Urinary bladder (tissue), 4 donors: ENCODE measurements around the gene TOM1. TPM values are rescaled to one million over a fixed set of nuclear protein-coding genes. Genes with fewer than 3 reads are reported as not detected.
"Not testable (repeated sequence)": the region's sequence is repeated elsewhere in the genome, so short reads cannot be mapped to it uniquely, and the experiment has no call there.

Experiments
- DNase-seq: peaks from one replicate; pipeline ENCODE4 v3.0.0-alpha.2; 2015; ENCODE audit errors: extremely low spot score
- H3K27ac ChIP-seq: one replicate; pipeline ENCODE4 v1.5.1; 2013; ENCODE audit warnings: low read depth, mild to moderate bottlenecking, moderate library complexity
- H3K36me3 ChIP-seq: one replicate; pipeline ENCODE4 v1.6.1; 2013; ENCODE audit warnings: mild to moderate bottlenecking, moderate library complexity; ENCODE audit not compliant: insufficient read depth
- H3K4me1 ChIP-seq: one replicate; pipeline ENCODE4 v1.6.1; 2013; ENCODE audit warnings: mild to moderate bottlenecking, moderate library complexity; ENCODE audit not compliant: insufficient read depth
- H3K4me3 ChIP-seq: one replicate; pipeline ENCODE4 v1.5.1; 2013; ENCODE audit warnings: low read depth, low read length
- WGBS: extraction: QIAGEN DNeasy Blood & Tissue Kit; methylation state at CpG from one replicate; pipeline ENCODE4 v1.1.7; 2013; 5-methylcytosine and 5-hydroxymethylcytosine counted together
- polyA plus RNA-seq: library from polyadenylated mRNA; stranded (reverse); fragments of 200-250 nt; gene quantifications from one replicate; pipeline ENCODE4 v1.2.3, GENCODE V29; 2013
- total RNA-seq: library from RNA; depleted of rRNA; stranded (reverse); fragments of >200 nt; gene quantifications from one replicate; pipeline ENCODE4 v1.2.3, GENCODE V29; 2014
- donor health status: healthy with polysubstance abuse.
- donor health status: healthy.

The TOM1 gene
- total and polyA plus RNA-seq, 2 donors: 15.0 to 35.3 TPM

DNA sequence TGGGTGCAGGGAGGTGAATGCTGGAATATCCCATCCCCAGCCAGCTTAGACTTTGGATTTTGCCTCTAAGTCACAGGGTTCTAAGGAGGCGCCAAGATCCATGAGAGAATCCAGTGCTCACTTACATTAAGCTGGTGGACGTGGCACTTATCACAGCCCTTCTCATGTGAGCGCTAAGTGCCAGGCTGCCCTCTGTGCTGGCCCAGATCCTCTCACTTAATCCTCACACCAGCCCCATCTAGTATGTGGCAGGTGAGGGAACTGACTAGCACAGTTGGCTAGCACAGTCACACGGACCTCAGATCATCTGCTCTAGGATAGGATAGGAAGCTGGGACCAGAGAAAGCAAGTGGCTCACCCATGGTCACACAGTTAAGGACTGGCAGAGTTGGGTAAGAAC lies 84.8 kb downstream of the TOM1 start:
- DNase-seq: no peak
- 87% methylated on average over 4 of the region's 4 CpGs for WGBS
- H3K27ac ChIP-seq: no peak overlapping the region
- H3K4me3 ChIP-seq: no peak overlapping the region
- no peaks in the 10 kb centered on the region for H3K36me3 ChIP-seq
- no peaks in the 10 kb centered on the region for H3K4me1 ChIP-seq

DNA sequence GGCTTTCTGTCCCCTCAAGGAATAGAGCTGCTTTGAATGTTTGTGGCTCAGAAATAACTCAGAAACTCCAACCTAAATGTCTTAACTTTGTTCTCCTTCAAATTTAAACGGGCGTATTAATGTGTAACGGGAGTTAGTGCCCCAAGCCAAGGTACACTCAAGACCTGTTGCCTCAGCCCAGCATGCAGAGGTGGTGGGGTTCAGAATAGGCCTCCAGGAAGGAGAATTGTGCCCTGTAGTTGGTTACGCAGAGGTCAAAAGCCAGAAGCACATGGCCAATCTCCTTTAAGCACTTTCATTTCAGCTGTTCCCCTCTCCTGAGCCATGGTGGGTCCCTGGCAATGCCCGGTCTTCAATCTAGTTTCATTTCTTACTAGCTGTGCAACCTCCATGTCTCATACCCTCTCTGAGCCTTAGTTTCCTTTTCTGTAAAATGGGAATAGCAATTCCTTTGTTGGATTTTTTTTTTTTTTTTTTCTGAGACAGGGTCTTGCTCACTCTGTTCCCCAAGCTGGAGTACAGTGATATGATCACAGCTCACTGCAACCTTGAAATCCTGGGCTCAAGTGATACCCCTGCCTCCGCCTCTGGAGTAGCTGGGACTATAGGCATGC lies 85.4 kb downstream of the TOM1 start:
- DNase-seq: no peak

DNA sequence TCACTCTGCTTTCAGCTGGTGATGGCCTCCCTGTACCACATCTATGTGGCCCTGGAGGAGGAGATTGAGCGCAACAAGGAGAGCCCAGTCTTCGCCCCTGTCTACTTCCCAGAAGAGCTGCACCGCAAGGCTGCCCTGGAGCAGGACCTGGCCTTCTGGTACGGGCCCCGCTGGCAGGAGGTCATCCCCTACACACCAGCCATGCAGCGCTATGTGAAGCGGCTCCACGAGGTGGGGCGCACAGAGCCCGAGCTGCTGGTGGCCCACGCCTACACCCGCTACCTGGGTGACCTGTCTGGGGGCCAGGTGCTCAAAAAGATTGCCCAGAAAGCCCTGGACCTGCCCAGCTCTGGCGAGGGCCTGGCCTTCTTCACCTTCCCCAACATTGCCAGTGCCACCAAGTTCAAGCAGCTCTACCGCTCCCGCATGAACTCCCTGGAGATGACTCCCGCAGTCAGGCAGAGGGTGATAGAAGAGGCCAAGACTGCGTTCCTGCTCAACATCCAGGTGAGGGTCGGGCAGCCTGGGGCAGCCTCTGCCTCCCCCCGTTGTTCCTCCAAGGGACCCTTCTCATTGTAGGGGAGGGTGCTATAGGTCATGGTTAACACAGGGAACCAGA lies 87.1 kb downstream of the TOM1 start:
- DNase-seq: no peak
- Histone ChIP-seq H3K4me3 (no peak overlapping the region), H3K27ac (no peak overlapping the region), H3K4me1 (no peaks in the 10 kb centered on the region), H3K36me3 (no peaks in the 10 kb centered on the region)
- 95% methylated on average over 19 of the region's 19 CpGs for WGBS

More for the DNA sequence above, 85.4 kb downstream of the TOM1 start:
- WGBS: 75% methylated on average over 6 of the region's 6 CpGs
- Histone ChIP-seq H3K4me3 (no peak overlapping the region), H3K36me3 (no peaks in the 10 kb centered on the region), H3K27ac (no peak overlapping the region), H3K4me1 (no peaks in the 10 kb centered on the region)

DNA sequence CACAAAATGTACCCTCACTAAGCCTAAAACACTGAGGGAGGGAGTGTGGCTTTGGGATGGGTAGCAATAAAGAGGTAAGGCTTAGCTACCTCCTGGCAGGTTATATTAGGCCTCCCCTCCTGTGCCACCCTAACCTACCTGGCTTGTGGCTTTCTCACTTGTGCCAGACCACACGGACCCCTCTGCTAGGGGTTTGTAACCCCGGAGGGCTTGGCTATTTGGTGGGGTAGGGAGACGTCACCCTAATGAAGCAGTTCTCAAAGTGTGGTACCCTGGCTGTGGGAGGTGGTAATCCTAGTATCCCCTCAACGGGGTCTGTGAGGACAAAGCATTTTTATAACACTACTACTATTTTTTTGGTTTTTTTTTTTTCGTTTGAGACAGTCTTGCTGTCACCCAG lies 91.2 kb downstream of the TOM1 start:
- H3K36me3 ChIP-seq: no peaks in the 10 kb centered on the region
- WGBS: 89% methylated on average over 5 of the region's 5 CpGs
- H3K4me1 ChIP-seq: no peaks in the 10 kb centered on the region
- H3K27ac ChIP-seq: no peak overlapping the region
- H3K4me3 ChIP-seq: no peak overlapping the region
- DNase-seq: no peak

DNA sequence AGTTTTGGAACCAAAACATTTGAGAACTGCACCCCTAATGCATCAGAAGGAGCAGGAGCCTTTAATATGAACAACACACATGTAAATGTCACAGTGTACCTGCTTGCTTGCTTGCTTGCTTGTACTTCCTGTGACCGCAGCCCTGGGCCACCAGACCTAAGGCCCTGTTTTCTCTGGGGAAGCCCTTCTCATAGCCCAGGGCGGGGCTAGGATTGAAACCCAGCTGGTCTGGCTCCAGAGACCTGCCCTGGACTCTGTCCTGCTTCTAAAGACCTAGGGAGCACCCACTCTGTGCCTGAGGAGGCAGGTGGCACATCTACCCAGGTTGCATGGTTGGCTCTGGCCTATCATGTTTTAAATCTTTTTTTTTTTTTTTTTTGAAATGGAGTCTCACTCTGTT lies 92.7 kb downstream of the TOM1 start:
- no peak for DNase-seq
- Histone ChIP-seq H3K4me1 (no peaks in the 10 kb centered on the region), H3K4me3 (no peak overlapping the region), H3K27ac (no peak overlapping the region), H3K36me3 (no peaks in the 10 kb centered on the region)
- WGBS: 98% methylated on average over 2 of the region's 2 CpGs

DNA sequence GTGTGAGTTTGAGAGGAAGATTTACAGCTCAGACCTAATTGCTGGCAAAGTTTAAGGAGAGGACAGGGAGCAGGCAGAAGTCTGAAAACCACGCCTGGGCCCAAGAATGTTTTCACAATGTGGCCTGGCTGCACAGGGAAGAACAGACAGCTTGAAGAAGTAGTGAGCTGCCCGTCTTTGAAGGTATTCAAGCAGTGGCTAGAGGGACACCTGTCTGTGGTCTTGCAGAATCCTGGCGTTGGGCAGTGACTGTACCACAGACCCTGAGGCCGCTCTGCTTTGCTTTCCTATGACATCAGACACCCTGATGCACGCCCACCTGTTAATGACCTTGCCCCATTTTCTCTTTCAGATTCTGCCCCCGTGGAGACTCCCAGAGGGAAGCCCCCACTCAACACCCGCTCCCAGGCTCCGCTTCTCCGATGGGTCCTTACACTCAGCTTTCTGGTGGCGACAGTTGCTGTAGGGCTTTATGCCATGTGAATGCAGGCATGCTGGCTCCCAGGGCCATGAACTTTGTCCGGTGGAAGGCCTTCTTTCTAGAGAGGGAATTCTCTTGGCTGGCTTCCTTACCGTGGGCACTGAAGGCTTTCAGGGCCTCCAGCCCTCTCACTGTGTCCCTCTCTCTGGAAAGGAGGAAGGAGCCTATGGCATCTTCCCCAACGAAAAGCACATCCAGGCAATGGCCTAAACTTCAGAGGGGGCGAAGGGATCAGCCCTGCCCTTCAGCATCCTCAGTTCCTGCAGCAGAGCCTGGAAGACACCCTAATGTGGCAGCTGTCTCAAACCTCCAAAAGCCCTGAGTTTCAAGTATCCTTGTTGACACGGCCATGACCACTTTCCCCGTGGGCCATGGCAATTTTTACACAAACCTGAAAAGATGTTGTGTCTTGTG lies 93.7 kb downstream of the TOM1 start:
- WGBS: 81% methylated on average over 16 of the region's 16 CpGs
- Histone ChIP-seq H3K4me1 (no peaks in the 10 kb centered on the region), H3K36me3 (no peaks in the 10 kb centered on the region), H3K27ac (no peak overlapping the region), H3K4me3 (no peak overlapping the region)
- no peak for DNase-seq

DNA sequence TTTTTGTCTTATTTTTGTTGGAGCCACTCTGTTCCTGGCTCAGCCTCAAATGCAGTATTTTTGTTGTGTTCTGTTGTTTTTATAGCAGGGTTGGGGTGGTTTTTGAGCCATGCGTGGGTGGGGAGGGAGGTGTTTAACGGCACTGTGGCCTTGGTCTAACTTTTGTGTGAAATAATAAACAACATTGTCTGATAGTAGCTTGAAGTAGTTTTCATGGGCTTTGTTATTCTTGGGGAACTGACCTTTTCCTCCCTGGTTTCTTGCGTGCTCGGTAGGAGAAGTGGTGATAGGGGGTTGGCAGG lies 94.3 kb downstream of the TOM1 start:
- 42% methylated on average over 4 of the region's 4 CpGs for WGBS
- H3K27ac ChIP-seq: no peak overlapping the region
- H3K36me3 ChIP-seq: no peaks in the 10 kb centered on the region
- no peaks in the 10 kb centered on the region for H3K4me1 ChIP-seq
- no peak overlapping the region for H3K4me3 ChIP-seq
- no peak for DNase-seq

DNA sequence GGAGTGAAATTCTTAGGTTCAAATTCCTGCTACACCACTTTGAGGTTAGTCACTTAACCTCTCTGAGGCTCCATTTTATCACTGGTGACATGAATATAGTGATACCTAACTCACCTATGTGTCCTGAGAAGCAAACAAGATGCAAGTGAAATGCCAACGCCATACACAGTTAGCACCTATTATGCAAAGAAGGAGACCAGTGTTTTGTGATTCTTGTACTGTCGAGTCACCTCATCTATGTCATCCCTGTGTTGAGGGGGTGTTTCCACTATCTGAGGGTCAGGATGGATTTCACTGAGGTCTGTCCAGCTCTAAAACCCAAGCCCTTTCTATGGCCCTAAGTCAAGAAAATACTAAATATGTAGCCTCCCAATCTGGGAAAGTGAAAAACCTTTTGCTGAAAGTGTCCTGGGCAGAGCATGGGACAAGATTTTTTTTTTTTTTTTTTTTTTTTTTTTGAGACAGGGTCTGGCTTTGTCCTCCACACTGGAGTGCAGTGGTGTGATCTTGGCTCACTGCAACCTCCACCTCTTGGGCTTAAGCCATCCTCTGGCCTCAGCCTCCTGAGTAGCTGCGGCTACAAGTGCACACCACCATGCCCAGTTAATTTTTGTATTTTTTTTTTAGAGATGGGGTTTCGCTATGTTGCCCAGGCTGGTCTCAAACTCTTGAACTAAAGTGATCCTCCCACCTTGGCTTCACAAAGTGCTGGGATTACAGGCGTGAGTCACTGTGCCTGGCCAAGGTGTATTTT lies 95.3 kb downstream of the TOM1 start:
- Histone ChIP-seq H3K27ac (no peak overlapping the region), H3K4me1 (no peaks in the 10 kb centered on the region), H3K36me3 (no peaks in the 10 kb centered on the region), H3K4me3 (no peak overlapping the region)
- no peak for DNase-seq
- 90% methylated on average over 5 of the region's 5 CpGs for WGBS

DNA sequence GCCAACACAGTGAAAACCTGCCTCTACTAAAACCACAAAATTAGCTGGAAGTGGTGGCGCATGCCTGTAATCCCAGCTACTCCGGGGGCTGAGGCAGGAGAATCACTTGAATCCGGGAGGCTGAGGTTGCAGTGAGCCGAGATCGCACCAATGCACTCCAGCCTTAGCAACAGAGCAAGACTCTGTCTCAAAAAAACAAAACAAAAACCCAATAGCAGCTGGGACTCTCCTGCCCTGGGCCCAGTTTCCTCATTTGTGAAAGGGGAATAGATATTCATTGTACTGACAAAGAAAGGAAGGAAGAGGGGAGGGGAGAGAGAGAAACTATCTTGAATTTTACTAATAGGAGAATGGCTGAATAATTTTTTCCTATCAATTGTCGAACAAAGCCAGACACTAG lies 96.9 kb downstream of the TOM1 start:
- WGBS: 74% methylated on average over 6 of the region's 6 CpGs
- not testable (repeated sequence) for H3K36me3 ChIP-seq, H3K27ac ChIP-seq, H3K4me1 ChIP-seq, H3K4me3 ChIP-seq, DNase-seq

DNA sequence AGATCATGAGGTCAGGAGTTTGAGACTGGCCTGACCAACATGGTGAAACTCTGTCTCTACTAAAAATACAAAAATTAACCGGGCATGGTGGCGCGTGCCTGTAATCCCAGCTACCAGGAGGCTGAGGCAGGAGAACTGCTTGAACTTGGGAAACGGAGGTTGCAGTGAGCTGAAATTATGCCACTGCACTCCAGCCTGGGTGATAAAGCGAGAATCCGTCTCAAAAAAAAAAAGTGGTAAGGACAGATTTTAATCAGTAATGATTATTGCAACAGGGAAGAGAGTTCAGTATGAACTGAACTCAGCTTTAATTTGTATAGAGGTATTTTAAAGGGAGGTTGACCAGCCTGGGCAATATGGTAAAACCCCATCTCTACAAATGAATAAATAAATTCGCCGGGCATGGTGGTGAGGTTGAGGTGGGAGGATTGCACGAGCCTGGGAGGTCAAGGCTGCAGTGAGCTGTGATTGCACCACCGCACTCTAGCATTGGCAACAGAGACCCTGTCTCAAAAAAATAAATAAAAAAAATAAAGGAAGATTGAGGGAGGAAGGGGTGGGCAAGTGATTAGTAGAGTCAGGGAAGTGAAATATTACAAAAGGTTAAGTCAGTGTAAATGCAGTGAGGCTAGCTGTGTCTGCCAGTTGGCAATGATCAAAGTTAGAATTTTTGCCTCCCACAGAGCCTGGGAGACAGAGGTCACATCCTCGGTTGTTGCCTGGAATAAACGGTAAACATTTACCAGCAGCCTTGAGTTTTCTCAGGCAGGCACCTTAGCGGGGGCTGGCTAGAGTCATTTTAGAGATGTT lies 97.6 kb downstream of the TOM1 start:
- WGBS: 70% methylated on average over 13 of the region's 13 CpGs
- no peak overlapping the region for H3K4me3 ChIP-seq
- no peaks in the 10 kb centered on the region for H3K36me3 ChIP-seq
- H3K4me1 ChIP-seq: no peaks in the 10 kb centered on the region
- no peak overlapping the region for H3K27ac ChIP-seq
- no peak for DNase-seq
